MM.1S (cell line): ENCODE measurements around the gene KLRG1.

Experiments
- DNase-seq: peaks from one replicate; pipeline ENCODE4 v3.0.0-alpha.2; 2015
- H2AFZ ChIP-seq: fragments of 300-600 bp; sonication (generic); 2 replicates; pipeline ENCODE4 v1.6.0; 2016; ENCODE audit warnings: antibody characterized with exemption, low read length
- H3F3A ChIP-seq: fragments of 300-600 bp; sonication (generic); 2 replicates; pipeline ENCODE4 v1.6.1; 2016; ENCODE audit warnings: mild to moderate bottlenecking, antibody characterized with exemption, low read length, moderate library complexity, mixed read lengths; ENCODE audit not compliant: insufficient read depth
- H3K27ac ChIP-seq: fragments of 300-600 bp; sonication (generic); 2 replicates; pipeline ENCODE4 v1.5.1; 2016; ENCODE audit warnings: mild to moderate bottlenecking, low read length
- H3K27me3 ChIP-seq: fragments of 300-600 bp; sonication (generic); replicated peaks from 2 replicates; pipeline ENCODE4 v1.6.0; 2016; ENCODE audit warnings: low read length; ENCODE audit not compliant: insufficient read depth
- H3K36me3 ChIP-seq: fragments of 300-600 bp; sonication (generic); replicated peaks from 2 replicates; pipeline ENCODE4 v1.6.1; 2016; ENCODE audit warnings: mild to moderate bottlenecking, low read length, mixed read lengths; ENCODE audit not compliant: insufficient read depth
- H3K4me1 ChIP-seq: fragments of 300-600 bp; sonication (generic); 2 replicates; pipeline ENCODE4 v1.6.1; 2016; ENCODE audit warnings: low read length, mixed read lengths
- H3K4me2 ChIP-seq: fragments of 300-600 bp; sonication (generic); 2 replicates; pipeline ENCODE4 v1.6.0; 2016; ENCODE audit warnings: low read depth, low read length
- H3K4me3 ChIP-seq: fragments of 300-600 bp; sonication (generic); 2 replicates; pipeline ENCODE4 v1.5.1; 2016; ENCODE audit warnings: low read length, mixed read lengths
- H3K79me2 ChIP-seq: fragments of 300-600 bp; sonication (generic); 2 replicates; pipeline ENCODE4 v1.6.1; 2016; ENCODE audit warnings: mixed run types, low read length, mixed read lengths
- H3K9ac ChIP-seq: fragments of 300-600 bp; sonication (generic); 2 replicates; pipeline ENCODE4 v1.6.1; 2016; ENCODE audit warnings: low read length, mixed read lengths
- H3K9me2 ChIP-seq: fragments of 300-600 bp; sonication (generic); replicated peaks from 2 replicates; pipeline ENCODE4 v1.6.1; 2016; ENCODE audit warnings: mild to moderate bottlenecking, low read length, mixed read lengths; ENCODE audit not compliant: insufficient read depth
- H3K9me3 ChIP-seq: fragments of 300-600 bp; sonication (generic); replicated peaks from 2 replicates; pipeline ENCODE4 v1.6.1; 2016; ENCODE audit warnings: mild to moderate bottlenecking, low read length, mixed read lengths; ENCODE audit not compliant: insufficient read depth
- H4K20me1 ChIP-seq: fragments of 300-600 bp; sonication (generic); 2 replicates; pipeline ENCODE4 v1.6.1; 2016; ENCODE audit warnings: mild to moderate bottlenecking, low read length, moderate library complexity, mixed read lengths; ENCODE audit not compliant: insufficient read depth
- CTCF ChIP-seq: fragments of 300-600 bp; sonication (generic); IDR thresholded peaks from 2 replicates; pipeline ENCODE4 v1.5.1; 2016; ENCODE audit warnings: antibody characterized with exemption, low read length, mixed read lengths
- EZH2 ChIP-seq: fragments of 300-600 bp; sonication (generic); optimal IDR thresholded peaks from 2 replicates; pipeline ENCODE3; 2017; ENCODE audit warnings: low read depth, mild to moderate bottlenecking, antibody characterized with exemption, low read length, mixed read lengths
- EZH2phosphoT487 ChIP-seq: fragments of 300-600 bp; sonication (generic); IDR thresholded peaks from 2 replicates; pipeline ENCODE4 v1.6.1; 2018; ENCODE audit warnings: antibody characterized with exemption, low read length

The KLRG1 gene

DNA sequence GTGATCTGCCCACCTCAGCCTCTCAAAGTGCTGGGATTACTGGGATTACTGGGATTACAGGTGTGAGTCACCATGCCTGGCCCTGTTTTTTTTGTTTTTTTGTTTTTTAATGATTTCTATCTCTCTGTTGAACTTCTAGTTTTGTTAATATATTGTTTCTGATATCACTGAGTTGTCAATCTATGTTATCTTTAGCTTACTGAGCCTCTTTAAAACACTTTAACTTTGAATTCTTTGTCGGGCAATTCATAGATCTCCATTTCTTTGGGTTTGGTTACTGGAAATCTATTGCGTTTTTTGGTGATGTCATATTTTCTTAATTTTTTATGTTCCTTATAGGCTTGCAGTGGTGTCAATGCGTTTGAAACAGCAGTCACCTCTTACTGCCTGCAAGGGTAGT is 9.2 kb upstream of the KLRG1 start:
- Histone ChIP-seq H4K20me1 (no peaks in the 10 kb centered on the region), H3K9me2 (no peaks in the 10 kb centered on the region), H3K27ac (no peak overlapping the region), H3K36me3 (no peaks in the 10 kb centered on the region), H3K9ac (no peak overlapping the region), H3K27me3 (no peaks in the 10 kb centered on the region), H3K4me1 (no peaks in the 10 kb centered on the region), H3K9me3 (no peaks in the 10 kb centered on the region), H3K4me2 (no peak overlapping the region), H2AFZ (no peak overlapping the region), H3K4me3 (no peak overlapping the region), H3F3A (no peaks in the 10 kb centered on the region), H3K79me2 (no peaks in the 10 kb centered on the region)
- TF ChIP-seq CTCF: no peak
- TF ChIP-seq EZH2phosphoT487: no peak
- TF ChIP-seq EZH2: no peak
- DNase-seq: no peak

- no peak for DNase-seq
- no peak overlapping the region for H2AFZ ChIP-seq
- no peak overlapping the region for H3K4me2 ChIP-seq
Observed at GRCh38 chr12:8985213-8985754, 4.1 kb upstream of the KLRG1 start.

GRCh38 chr12:8987163-8987562 is 2.2 kb upstream of the KLRG1 start:
- Histone ChIP-seq H3K9me3 (no peaks in the 10 kb centered on the region), H2AFZ (no peak overlapping the region), H3K4me3 (no peak overlapping the region), H3K36me3 (no peaks in the 10 kb centered on the region), H3K9ac (no peak overlapping the region), H3K4me1 (peaks cover 8% of the 10 kb centered on the region), H3K27me3 (no peaks in the 10 kb centered on the region), H3K79me2 (no peaks in the 10 kb centered on the region), H4K20me1 (no peaks in the 10 kb centered on the region), H3K4me2 (no peak overlapping the region), H3K27ac (no peak overlapping the region), H3K9me2 (no peaks in the 10 kb centered on the region), H3F3A (no peaks in the 10 kb centered on the region)
- TF ChIP-seq EZH2 (no peak), EZH2phosphoT487 (no peak), CTCF (no peak)
- DNase-seq: no peak

More at GRCh38 chr12:8985213-8985754, 4.1 kb upstream of the KLRG1 start:
- Histone ChIP-seq H3F3A (no peaks in the 10 kb centered on the region), H3K9ac (no peak overlapping the region), H3K27me3 (no peaks in the 10 kb centered on the region), H3K79me2 (no peaks in the 10 kb centered on the region), H3K27ac (no peak overlapping the region), H3K4me3 (no peak overlapping the region), H4K20me1 (no peaks in the 10 kb centered on the region), H3K9me3 (no peaks in the 10 kb centered on the region), H3K4me1 (peaks cover 8% of the 10 kb centered on the region), H3K9me2 (no peaks in the 10 kb centered on the region), H3K36me3 (no peaks in the 10 kb centered on the region)
- no peak for TF ChIP-seq EZH2
- TF ChIP-seq CTCF: no peak
- TF ChIP-seq EZH2phosphoT487: no peak
